ENCODE results near the gene KCTD17.
"Not testable (repeated sequence)": the region's sequence is repeated elsewhere in the genome, so short reads cannot be mapped to it uniquely, and the experiment has no call there.

Gene KCTD17

GRCh38 chr22:37060801-37061610, 9.5 kb downstream of the KCTD17 start:
- no peak for DNase-seq (ENCODE audit: low read depth)

- no peak for DNase-seq (ENCODE audit: low read depth)
Measured at GRCh38 chr22:37061611-37062375, 10.3 kb downstream of the KCTD17 start.

- no peak for DNase-seq (ENCODE audit: low read depth)
Measured at GRCh38 chr22:37062376-37062675, 10.8 kb downstream of the KCTD17 start.

GRCh38 chr22:37062702-37063381, 11.3 kb downstream of the KCTD17 start:
- no peak for DNase-seq (ENCODE audit: low read depth)

- DNase-seq (ENCODE audit: low read depth), result no peak
Measured at GRCh38 chr22:37063431-37064420, 12.2 kb downstream of the KCTD17 start.

GRCh38 chr22:37064553-37064952, 13.0 kb downstream of the KCTD17 start:
- DNase-seq (ENCODE audit: low read depth), result no peak

GRCh38 chr22:37065180-37065579, 13.6 kb downstream of the KCTD17 start:
- no peak for DNase-seq (ENCODE audit: low read depth)

- no peak for DNase-seq (ENCODE audit: low read depth)
Measured at GRCh38 chr22:37065961-37066360, 14.4 kb downstream of the KCTD17 start.

- no peak for DNase-seq (ENCODE audit: low read depth)
Measured at GRCh38 chr22:37067428-37067827, 15.9 kb downstream of the KCTD17 start.

GRCh38 chr22:37068859-37069258, 17.3 kb downstream of the KCTD17 start:
- DNase-seq (ENCODE audit: low read depth), result no peak

- no peak for DNase-seq (ENCODE audit: low read depth)
Measured at GRCh38 chr22:37069319-37069718, 17.8 kb downstream of the KCTD17 start.

- no peak for DNase-seq (ENCODE audit: low read depth)
Measured at GRCh38 chr22:37069719-37070118, 18.2 kb downstream of the KCTD17 start.

GRCh38 chr22:37070334-37070733, 18.8 kb downstream of the KCTD17 start:
- DNase-seq (ENCODE audit: low read depth), result no peak

GRCh38 chr22:37070744-37071143, 19.2 kb downstream of the KCTD17 start:
- DNase-seq (ENCODE audit: low read depth), result no peak

GRCh38 chr22:37071850-37072592, 20.5 kb downstream of the KCTD17 start:
- DNase-seq (ENCODE audit: low read depth), result not testable (repeated sequence)

GRCh38 chr22:37072673-37073072, 21.1 kb downstream of the KCTD17 start:
- DNase-seq (ENCODE audit: low read depth), result no peak

GRCh38 chr22:37074537-37074936, 23.0 kb downstream of the KCTD17 start:
- no peak for DNase-seq (ENCODE audit: low read depth)

GRCh38 chr22:37075046-37075445, 23.5 kb downstream of the KCTD17 start:
- no peak for DNase-seq (ENCODE audit: low read depth)

- no peak for DNase-seq (ENCODE audit: low read depth)
Measured at GRCh38 chr22:37075822-37076433, 24.4 kb downstream of the KCTD17 start.

GRCh38 chr22:37077802-37078448, 26.4 kb downstream of the KCTD17 start:
- peak; percentile 84 for DNase-seq (ENCODE audit: low read depth)

All from activated gamma-delta T cell treated with anti-CD3 and anti-CD28 coated beads, Interleukin-2, amount 50 U/mL, for 16 hours (primary cell).